ENCODE measurements around the gene SEMA4A.

DNA sequence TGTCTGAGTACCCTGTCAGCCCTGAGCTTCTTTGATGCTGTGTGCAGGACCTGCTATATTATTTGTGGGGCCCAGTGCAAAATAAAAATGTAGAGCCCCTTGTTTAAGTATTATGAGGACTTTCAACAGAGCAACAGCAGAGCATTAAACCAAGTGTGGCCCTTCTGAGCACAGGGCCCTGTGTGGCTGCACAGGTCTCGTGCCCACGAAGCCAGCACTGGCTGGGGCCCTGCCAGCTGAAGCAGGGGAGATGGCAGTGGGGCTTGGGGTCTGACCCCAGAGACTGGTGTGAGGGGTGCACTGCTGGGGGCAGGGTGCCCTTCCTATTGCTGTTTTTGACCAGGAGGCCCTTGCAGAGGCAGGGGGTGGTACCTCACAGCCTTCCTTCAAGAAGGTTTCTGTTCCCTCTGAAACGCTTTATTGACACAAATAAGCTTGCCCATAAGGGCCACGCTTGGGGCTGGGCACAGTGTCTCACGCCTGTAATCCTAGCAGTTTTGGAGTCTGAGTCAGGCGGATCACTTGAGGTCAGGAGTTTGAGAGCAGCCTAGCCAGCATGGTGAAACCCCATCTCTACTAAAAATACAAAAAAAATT lies 2.2 kb upstream of the SEMA4A start:
- TF ChIP-seq, protein P1, sequence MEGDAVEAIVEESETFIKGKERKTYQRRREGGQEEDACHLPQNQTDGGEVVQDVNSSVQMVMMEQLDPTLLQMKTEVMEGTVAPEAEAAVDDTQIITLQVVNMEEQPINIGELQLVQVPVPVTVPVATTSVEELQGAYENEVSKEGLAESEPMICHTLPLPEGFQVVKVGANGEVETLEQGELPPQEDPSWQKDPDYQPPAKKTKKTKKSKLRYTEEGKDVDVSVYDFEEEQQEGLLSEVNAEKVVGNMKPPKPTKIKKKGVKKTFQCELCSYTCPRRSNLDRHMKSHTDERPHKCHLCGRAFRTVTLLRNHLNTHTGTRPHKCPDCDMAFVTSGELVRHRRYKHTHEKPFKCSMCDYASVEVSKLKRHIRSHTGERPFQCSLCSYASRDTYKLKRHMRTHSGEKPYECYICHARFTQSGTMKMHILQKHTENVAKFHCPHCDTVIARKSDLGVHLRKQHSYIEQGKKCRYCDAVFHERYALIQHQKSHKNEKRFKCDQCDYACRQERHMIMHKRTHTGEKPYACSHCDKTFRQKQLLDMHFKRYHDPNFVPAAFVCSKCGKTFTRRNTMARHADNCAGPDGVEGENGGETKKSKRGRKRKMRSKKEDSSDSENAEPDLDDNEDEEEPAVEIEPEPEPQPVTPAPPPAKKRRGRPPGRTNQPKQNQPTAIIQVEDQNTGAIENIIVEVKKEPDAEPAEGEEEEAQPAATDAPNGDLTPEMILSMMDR (IDR thresholded peaks at IDR 0.05), result no peak
- TF ChIP-seq POLR2A (IDR thresholded peaks at IDR 0.05) (no peak), EP300 (IDR thresholded peaks at IDR 0.05) (no peak)
